HT1080 (cell line): ENCODE data around the gene SLC35E4. TPM values are rescaled to one million over a fixed set of nuclear protein-coding genes. Genes with fewer than 3 reads are reported as not detected.
"Not testable (repeated sequence)": the region's sequence is repeated elsewhere in the genome, so short reads cannot be mapped to it uniquely, and the experiment has no call there.

Experiments
- DNase-seq: peaks from one replicate; pipeline ENCODE4 v3.0.0-alpha.2; 2015; ENCODE audit warnings: low read depth
- total RNA-seq: library from RNA; depleted of rRNA; stranded (reverse); fragments of >200 nt; shearing (Covaris generic); gene quantifications from 2 replicates; pipeline ENCODE4 v1.2.3, GENCODE V29; 2014

The SLC35E4 gene
- total RNA-seq, 1 experiment from 2014 or later: 40.0 TPM

GRCh38 chr22:30649430-30650007 lies 13.9 kb downstream of the SLC35E4 start:
- DNase-seq: peak; percentile 99

- no peak for DNase-seq
These were observed 15.0 kb downstream of the SLC35E4 start for GRCh38 chr22:30650508-30651116.

- DNase-seq: no peak
These were observed 17.3 kb downstream of the SLC35E4 start for GRCh38 chr22:30652852-30653251.

- DNase-seq: no peak
These were observed 18.8 kb downstream of the SLC35E4 start for GRCh38 chr22:30654361-30654760.

GRCh38 chr22:30655532-30655931 lies 20.0 kb downstream of the SLC35E4 start:
- no peak for DNase-seq

GRCh38 chr22:30662040-30662439 lies 26.5 kb downstream of the SLC35E4 start:
- no peak for DNase-seq

GRCh38 chr22:30664798-30665197 lies 29.2 kb downstream of the SLC35E4 start:
- DNase-seq: no peak

GRCh38 chr22:30665266-30665665 lies 29.7 kb downstream of the SLC35E4 start:
- DNase-seq: no peak

- no peak for DNase-seq
These were observed 30.2 kb downstream of the SLC35E4 start for GRCh38 chr22:30665786-30666185.

GRCh38 chr22:30667107-30667493 lies 31.5 kb downstream of the SLC35E4 start:
- no peak for DNase-seq

- peak; percentile 95 for DNase-seq
These were observed 32.2 kb downstream of the SLC35E4 start, which contains the start of gene DUSP18 for GRCh38 chr22:30667494-30668385. DUSP18 (minus strand) TSS chr22:30667875; CDS start chr22:30664003, 3,872 bp downstream.

GRCh38 chr22:30668386-30668710 lies 32.8 kb downstream of the SLC35E4 start:
- no peak for DNase-seq

GRCh38 chr22:30671071-30671470 lies 35.5 kb downstream of the SLC35E4 start:
- DNase-seq: no peak

GRCh38 chr22:30673136-30673535 lies 37.6 kb downstream of the SLC35E4 start:
- no peak for DNase-seq

- no peak for DNase-seq
These were observed 38.9 kb downstream of the SLC35E4 start for GRCh38 chr22:30674482-30674881.

- DNase-seq: no peak
These were observed 39.9 kb downstream of the SLC35E4 start for GRCh38 chr22:30675436-30675835.

- DNase-seq: not testable (repeated sequence)
These were observed 41.0 kb downstream of the SLC35E4 start for GRCh38 chr22:30676565-30676964.

GRCh38 chr22:30679895-30680690 lies 44.5 kb downstream of the SLC35E4 start:
- DNase-seq: not testable (repeated sequence)

- DNase-seq: no peak
These were observed 45.6 kb downstream of the SLC35E4 start for GRCh38 chr22:30680991-30681770.

- DNase-seq: no peak
These were observed 46.2 kb downstream of the SLC35E4 start for GRCh38 chr22:30681831-30682230.

- DNase-seq: no peak
These were observed 49.6 kb downstream of the SLC35E4 start for GRCh38 chr22:30685178-30685577.
